Common myeloid progenitor, CD34-positive (primary cell): ENCODE data around the gene NPAS4. TPM values are rescaled to one million over a fixed set of nuclear protein-coding genes. Genes with fewer than 3 reads are reported as not detected.
"Not testable (repeated sequence)": the region's sequence is repeated elsewhere in the genome, so short reads cannot be mapped to it uniquely, and the experiment has no call there.

Experiments
- CTCF ChIA-PET: fragments of 350-600 bp; sonication (Branson Sonifier 250); formaldehyde crosslinking; loops from one replicate; lab custom pipeline; 2021; ENCODE audit warnings: antibody characterized with exemption; lab: Charles Lee
- POLR2A ChIA-PET: fragments of 350-600 bp; sonication (Branson Sonifier 250); formaldehyde crosslinking; loops from one replicate; lab custom pipeline; 2021; ENCODE audit warnings: antibody characterized with exemption; lab: Charles Lee
- DNase-seq, 3 donors: peaks; one replicate each; pipeline versions ENCODE4 v3.0.0 to v3.0.0-alpha.2; 2013
- H3K27ac ChIP-seq, 2 experiments: 1 replicate in 1 of 2; 2 replicates in 1 of 2; pipeline ENCODE4 v1.7.0; 2013; ENCODE audit warnings: inconsistent platforms in 2 of 2, low read length in 2 of 2, mild to moderate bottlenecking in 2 of 2, low read depth in 1 of 2, moderate library complexity in 1 of 2; ENCODE audit not compliant: severe bottlenecking in 2 of 2, insufficient read depth in 1 of 2, poor library complexity in 1 of 2
- H3K27me3 ChIP-seq, 5 experiments: replicated peaks in 2 of 5; 1 replicate in 3 of 5; 2 replicates in 2 of 5; pipeline versions ENCODE4 v1.6.1 to v1.7.0; 2013; ENCODE audit warnings: low read length in 4 of 5, mild to moderate bottlenecking in 2 of 5, moderate library complexity in 2 of 5, inconsistent platforms in 1 of 5; ENCODE audit not compliant: insufficient read depth in 5 of 5, control insufficient read depth in 4 of 5
- H3K36me3 ChIP-seq, 4 experiments: 1 replicate in 2 of 4; 2 replicates in 2 of 4; pipeline versions ENCODE4 v1.6.1 to v1.7.0; 2013; ENCODE audit warnings: low read length in 3 of 4, control low read depth in 1 of 4, mild to moderate bottlenecking in 1 of 4; ENCODE audit not compliant: control insufficient read depth in 4 of 4, insufficient read depth in 4 of 4
- H3K4me1 ChIP-seq, 4 experiments: 1 replicate in 3 of 4; 2 replicates in 1 of 4; pipeline versions ENCODE4 v1.6.1 to v1.7.1; 2013; ENCODE audit warnings: low read length in 3 of 4, mild to moderate bottlenecking in 3 of 4, control low read depth in 1 of 4, inconsistent platforms in 1 of 4, moderate library complexity in 1 of 4; ENCODE audit not compliant: control insufficient read depth in 4 of 4, insufficient read depth in 4 of 4; ENCODE audit errors: control extremely low read depth in 1 of 4
- H3K4me3 ChIP-seq, 7 experiments: 1 replicate in 4 of 7; 2 replicates in 3 of 7; pipeline versions ENCODE4 v1.5.1 to v1.7.0; 2013; ENCODE audit warnings: mild to moderate bottlenecking in 7 of 7, low read length in 6 of 7, moderate library complexity in 6 of 7, inconsistent platforms in 2 of 7, low read depth in 2 of 7, control low read depth in 1 of 7; ENCODE audit not compliant: insufficient read depth in 4 of 7, control insufficient read depth in 1 of 7; ENCODE audit errors: extremely low read depth in 1 of 7
- H3K9me3 ChIP-seq, 5 experiments: 1 replicate in 4 of 5; 2 replicates in 1 of 5; pipeline versions ENCODE4 v1.6.1 to v1.7.1; 2013; ENCODE audit warnings: low read length in 4 of 5, mild to moderate bottlenecking in 2 of 5, inconsistent platforms in 1 of 5, low read depth in 1 of 5, moderate library complexity in 1 of 5; ENCODE audit not compliant: control insufficient read depth in 4 of 5, insufficient read depth in 2 of 5; ENCODE audit errors: control extremely low read depth in 1 of 5
- WGBS: methylation state at CpG from one replicate; pipeline ENCODE4 v1.1.5; 2013; ENCODE audit not compliant: insufficient coverage; 5-methylcytosine and 5-hydroxymethylcytosine counted together
- polyA plus RNA-seq: library from polyadenylated mRNA; unstranded; fragments of 120-200 nt; gene quantifications from one replicate; pipeline ENCODE4 v1.2.1, GENCODE V29; 2013

Gene NPAS4
- polyA plus RNA-seq = not detected

GRCh38 chr11:66420671-66421476 is at the start of gene NPAS4:
TSS of gene NPAS4 (plus strand) at chr11:66421035. CDS start at chr11:66421180, 145 bp downstream.
- Histone ChIP-seq H3K36me3 (no peaks in the 10 kb centered on the region), H3K27ac (no peak within 1 kb of the TSS), H3K4me3 (no peak within 1 kb of the TSS), H3K27me3 (peaks cover 2 to 50% (median 21%) of the 10 kb centered on the region in 5 experiments), H3K4me1 (peaks cover 0 to 2% (median 0%) of the 10 kb centered on the region in 4 experiments), H3K9me3 (peaks cover 0 to 4% (median 0%) of the 10 kb centered on the region in 5 experiments)
- CTCF ChIA-PET = interaction anchor here (1.0 to 1.6 kb wide), 4 partner anchors 10 to 18 kb away, joined by 4 to 11 read pairs (median 6); partner anchors contain the start of gene MRPL11
- POLR2A ChIA-PET = interaction anchor here (1.1 kb wide), 1 partner anchor 18 kb away, joined by 4 read pairs; the partner anchor contains the start of gene MRPL11
- DNase-seq = no peak
- WGBS = 10% methylated on average over 56 of the region's 71 CpGs

GRCh38 chr11:66371627-66372415 is 49.0 kb upstream of the NPAS4 start, which contains the start of gene SLC29A2:
TSS of gene SLC29A2 (minus strand) at chr11:66371760. CDS start at chr11:66371591, 169 bp downstream.
- Histone ChIP-seq H3K4me1 (peaks cover 0 to 33% (median 15%) of the 10 kb centered on the region in 4 experiments), H3K9me3 (no peaks in the 10 kb centered on the region), H3K4me3 (peak within 1 kb of the TSS; percentile 54 to 89 (median 75)), H3K36me3 (peaks cover 4 to 34% (median 17%) of the 10 kb centered on the region in 4 experiments), H3K27me3 (no peaks in the 10 kb centered on the region), H3K27ac (peak within 1 kb of the TSS; percentile 50 to 77)
- ChIA-PET POLR2A (interaction anchor here (1.0 kb wide), 1 partner anchor 24 kb away, joined by 4 read pairs; the partner anchor contains the start of gene B4GAT1), CTCF (interaction anchor here (0.7 to 2.1 kb wide), 4 partner anchors 9 to 81 kb away, joined by 3 to 12 read pairs (median 4); no protein-coding TSS in a partner anchor)
- peak; percentile 78 to 90 (median 87) for DNase-seq
- under 1% methylated on average over 38 of the region's 72 CpGs for WGBS

GRCh38 chr11:66373265-66373664 is 47.6 kb upstream of the NPAS4 start:
- no peaks in the 10 kb centered on the region for H3K27me3 ChIP-seq
- H3K4me1 ChIP-seq = peaks cover 0 to 33% (median 15%) of the 10 kb centered on the region in 4 experiments
- DNase-seq = no peak
- H3K27ac ChIP-seq = no peak overlapping the region
- 95% methylated on average over 2 of the region's 5 CpGs for WGBS
- H3K4me3 ChIP-seq = no peak overlapping the region
- ChIA-PET POLR2A (no interaction called here), CTCF (interaction anchor here (2.0 kb wide), 1 partner anchor 16 kb away, joined by 6 read pairs; no protein-coding TSS in a partner anchor)
- H3K9me3 ChIP-seq = no peaks in the 10 kb centered on the region
- peaks cover 0 to 20% (median 5%) of the 10 kb centered on the region in 4 experiments for H3K36me3 ChIP-seq

- 97% methylated on average over 7 of the region's 9 CpGs for WGBS
- DNase-seq = peak in 1 of 3 donors; percentile 22
- CTCF ChIA-PET = interaction anchor here (2.0 kb wide), 1 partner anchor 15 kb away, joined by 6 read pairs; no protein-coding TSS in a partner anchor
- H3K27ac ChIP-seq, H3K9me3 ChIP-seq, H3K27me3 ChIP-seq, POLR2A ChIA-PET, H3K4me3 ChIP-seq: not testable (repeated sequence)
- Histone ChIP-seq H3K36me3 (peaks cover 0 to 15% (median 2%) of the 10 kb centered on the region in 4 experiments), H3K4me1 (peaks cover 0 to 33% (median 15%) of the 10 kb centered on the region in 4 experiments)
These were observed 47.0 kb upstream of the NPAS4 start for GRCh38 chr11:66373690-66374287.

GRCh38 chr11:66380264-66380663 is 40.6 kb upstream of the NPAS4 start:
- peak in 1 of 3 donors; percentile 32 for DNase-seq
- WGBS = 61% methylated on average over 4 of the region's 7 CpGs
- H3K27me3 ChIP-seq, H3K4me1 ChIP-seq, H3K4me3 ChIP-seq, H3K9me3 ChIP-seq, POLR2A ChIA-PET, H3K27ac ChIP-seq, H3K36me3 ChIP-seq: not testable (repeated sequence)
- CTCF ChIA-PET = interaction anchor here (0.8 to 1.5 kb wide), 3 partner anchors 9 to 69 kb away, joined by 3 to 4 read pairs (median 3); no protein-coding TSS in a partner anchor

- POLR2A ChIA-PET, H3K4me3 ChIP-seq, H3K9me3 ChIP-seq, H3K4me1 ChIP-seq, H3K36me3 ChIP-seq, H3K27me3 ChIP-seq, H3K27ac ChIP-seq, DNase-seq: not testable (repeated sequence)
- CTCF ChIA-PET = interaction anchor here (0.8 to 2.0 kb wide), 7 partner anchors 10 to 408 kb away, joined by 3 to 5 read pairs (median 4); no protein-coding TSS in a partner anchor
- whole genome bisulfite sequencing = 85% methylated on average over 8 of the region's 13 CpGs
These were observed 36.5 kb upstream of the NPAS4 start for GRCh38 chr11:66384316-66384715.
